Measurements from ENCODE around the gene MAML3. TPM values are rescaled to one million over a fixed set of nuclear protein-coding genes. Genes with fewer than 3 reads are reported as not detected.
A peak's percentile ranks its signal among the peaks of the same experiment; 100 is the strongest.

MAML3 gene
- total and polyA plus RNA-seq, 12 donors, result 1.1 to 4.6 (median 2.6) TPM

DNA sequence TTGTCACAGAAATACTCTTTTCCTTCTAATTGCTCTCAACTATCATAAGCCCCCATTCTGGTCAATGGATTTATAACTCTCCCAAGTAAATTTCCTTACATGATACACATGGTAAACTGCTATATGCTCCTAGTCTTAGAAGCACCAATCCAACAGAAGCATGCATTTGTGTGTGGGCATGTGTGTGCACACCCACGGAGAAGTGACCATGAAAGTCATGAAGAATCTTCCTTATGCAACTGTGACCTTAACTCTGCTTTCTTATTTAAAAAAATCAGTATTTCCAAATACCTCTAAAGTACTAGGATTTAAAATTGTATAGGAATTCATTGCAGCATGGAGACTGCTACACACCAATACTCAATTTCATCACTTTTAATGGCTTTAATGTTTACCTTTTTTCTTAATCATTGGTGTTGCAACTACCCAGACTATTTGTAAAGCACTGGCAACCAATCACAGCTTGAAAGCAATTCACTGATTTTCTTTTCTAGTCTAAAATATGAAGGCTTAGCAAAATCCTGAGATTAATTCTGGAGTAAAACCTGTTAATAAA lies 47.6 kb downstream of the MAML3 start:
- intact Hi-C loops (cut with DNase I), result loop anchor here in 1 of 10 donors (5.0 kb wide), 1 partner anchor 36 kb away; no protein-coding TSS in a partner anchor
- Histone ChIP-seq H3K36me3 (no peaks in the 10 kb centered on the region), H3K9me3 (peaks cover 0 to 4% (median 0%) of the 10 kb centered on the region in 11 donors), H3K4me3 (no peak overlapping the region), H3K27me3 (no peaks in the 10 kb centered on the region), H3K4me1 (peaks cover 0 to 30% (median 0%) of the 10 kb centered on the region in 9 donors), H3K27ac (no peak overlapping the region)
- DNase-seq, result no peak
- ATAC-seq, result no peak
- WGBS, 2 donors, result 72 to 88% methylated on average over 1 of the region's 1 CpG
- TF ChIP-seq, protein P1, sequence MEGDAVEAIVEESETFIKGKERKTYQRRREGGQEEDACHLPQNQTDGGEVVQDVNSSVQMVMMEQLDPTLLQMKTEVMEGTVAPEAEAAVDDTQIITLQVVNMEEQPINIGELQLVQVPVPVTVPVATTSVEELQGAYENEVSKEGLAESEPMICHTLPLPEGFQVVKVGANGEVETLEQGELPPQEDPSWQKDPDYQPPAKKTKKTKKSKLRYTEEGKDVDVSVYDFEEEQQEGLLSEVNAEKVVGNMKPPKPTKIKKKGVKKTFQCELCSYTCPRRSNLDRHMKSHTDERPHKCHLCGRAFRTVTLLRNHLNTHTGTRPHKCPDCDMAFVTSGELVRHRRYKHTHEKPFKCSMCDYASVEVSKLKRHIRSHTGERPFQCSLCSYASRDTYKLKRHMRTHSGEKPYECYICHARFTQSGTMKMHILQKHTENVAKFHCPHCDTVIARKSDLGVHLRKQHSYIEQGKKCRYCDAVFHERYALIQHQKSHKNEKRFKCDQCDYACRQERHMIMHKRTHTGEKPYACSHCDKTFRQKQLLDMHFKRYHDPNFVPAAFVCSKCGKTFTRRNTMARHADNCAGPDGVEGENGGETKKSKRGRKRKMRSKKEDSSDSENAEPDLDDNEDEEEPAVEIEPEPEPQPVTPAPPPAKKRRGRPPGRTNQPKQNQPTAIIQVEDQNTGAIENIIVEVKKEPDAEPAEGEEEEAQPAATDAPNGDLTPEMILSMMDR (IDR thresholded peaks at IDR 0.05), result no peak

DNA sequence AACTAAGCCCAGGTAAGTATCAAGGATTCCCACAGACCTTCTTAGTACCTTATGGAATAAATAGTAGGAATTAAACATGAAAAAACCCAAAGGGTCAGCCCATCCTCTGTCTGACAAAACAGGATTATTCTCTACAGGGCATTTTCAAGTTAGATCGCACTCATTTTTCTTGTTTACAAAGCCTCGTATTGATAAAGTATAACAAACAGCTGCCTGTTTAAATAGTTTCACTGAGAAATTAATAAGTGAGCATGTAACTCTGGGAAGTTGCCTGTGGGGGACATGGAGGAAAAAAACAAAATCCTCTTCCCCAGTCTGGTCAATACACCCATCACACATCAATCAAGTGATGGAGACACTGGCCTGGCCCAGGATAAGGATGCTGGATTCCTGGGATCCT lies 48.5 kb downstream of the MAML3 start:
- ATAC-seq, result no peak
- Histone ChIP-seq H3K36me3 (no peaks in the 10 kb centered on the region), H3K27me3 (no peaks in the 10 kb centered on the region), H3K4me3 (no peak overlapping the region), H3K27ac (no peak overlapping the region), H3K4me1 (peaks cover 0 to 36% (median under 1%) of the 10 kb centered on the region in 9 donors), H3K9me3 (peaks cover 0 to 4% (median 0%) of the 10 kb centered on the region in 11 donors)
- intact Hi-C loops (cut with DNase I), result loop anchor here in 1 of 10 donors (5.0 kb wide), 1 partner anchor 37 kb away; no protein-coding TSS in a partner anchor
- no peak for DNase-seq
- TF ChIP-seq, protein P1 (IDR thresholded peaks at IDR 0.05), result no peak
- 88% methylated on average over 2 of the region's 2 CpGs for WGBS, 2 donors

DNA sequence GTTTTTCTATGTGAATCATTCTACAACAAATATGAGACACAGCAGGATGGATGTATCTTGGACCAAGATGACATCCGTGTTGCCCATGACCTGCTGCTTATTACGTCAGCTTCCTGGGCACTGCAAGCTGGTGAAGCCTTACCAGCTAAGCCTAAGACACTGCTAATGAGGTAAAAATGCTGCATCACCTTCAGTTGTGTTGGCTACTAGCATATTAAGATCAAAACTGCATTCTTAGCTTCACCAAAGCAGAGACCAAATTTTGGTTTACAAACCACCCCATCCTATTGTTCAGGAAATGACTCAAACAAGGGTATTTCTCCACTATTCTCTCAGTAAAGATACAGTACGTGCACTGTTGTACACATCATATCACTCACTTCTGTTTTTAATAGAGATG lies 50.3 kb downstream of the MAML3 start:
- DNase-seq (no peak), ATAC-seq (no peak)
- Histone ChIP-seq H3K4me3 (no peak overlapping the region), H3K9me3 (peaks cover 0 to 4% (median 0%) of the 10 kb centered on the region in 11 donors), H3K27me3 (no peaks in the 10 kb centered on the region), H3K27ac (peak overlapping the region in 1 of 10 donors; percentile 52), H3K36me3 (no peaks in the 10 kb centered on the region), H3K4me1 (peaks cover 0 to 48% (median 12%) of the 10 kb centered on the region in 9 donors)
- TF ChIP-seq, protein P1 (IDR thresholded peaks at IDR 0.05), result no peak
- WGBS, 2 donors, result 73 to 82% methylated on average over 3 of the region's 3 CpGs
- intact Hi-C loops (cut with DNase I), result loop anchor here in 1 of 10 donors (5.0 kb wide), 1 partner anchor 34 kb away; no protein-coding TSS in a partner anchor

DNA sequence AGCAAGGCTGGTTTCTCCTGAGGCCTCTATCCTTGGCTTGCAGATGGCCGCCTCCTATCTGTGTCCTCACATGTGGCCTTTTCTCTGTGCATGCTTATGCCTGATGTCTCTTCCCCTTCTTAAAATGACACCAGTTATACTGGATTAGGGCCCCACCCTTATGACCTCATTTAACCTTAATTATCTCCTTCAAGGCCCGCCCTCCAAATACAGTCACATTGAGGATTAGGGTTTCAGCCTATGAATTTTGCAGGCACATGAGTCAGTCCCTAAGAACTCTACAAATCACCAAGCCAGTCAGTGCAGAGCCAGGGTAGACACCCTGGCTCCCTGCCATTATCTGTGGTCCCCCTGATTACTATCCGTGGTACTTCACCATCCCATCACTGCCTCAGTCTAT lies 51.6 kb downstream of the MAML3 start:
- Histone ChIP-seq H3K27me3 (no peaks in the 10 kb centered on the region), H3K9me3 (peaks cover 0 to 4% (median 0%) of the 10 kb centered on the region in 11 donors), H3K4me3 (no peak overlapping the region), H3K4me1 (peaks cover 0 to 57% (median 25%) of the 10 kb centered on the region in 9 donors), H3K36me3 (no peaks in the 10 kb centered on the region), H3K27ac (peak overlapping the region in 1 of 10 donors; percentile 52)
- no peak for ATAC-seq
- DNase-seq, result no peak
- WGBS, 2 donors, result 88 to 92% methylated on average over 3 of the region's 3 CpGs
- intact Hi-C loops (cut with DNase I), result loop anchor here in 1 of 10 donors (5.0 kb wide), 1 partner anchor 35 kb away; no protein-coding TSS in a partner anchor
- TF ChIP-seq, protein P1 (IDR thresholded peaks at IDR 0.05), result no peak

Measured in heart right ventricle (tissue), 16 donors.